ENCODE results near the gene AGPAT2. TPM values are rescaled to one million over a fixed set of nuclear protein-coding genes. Genes with fewer than 3 reads are reported as not detected.

Gene AGPAT2
- total RNA-seq, 1 experiment from 2014 or later, result 40.2 TPM

DNA sequence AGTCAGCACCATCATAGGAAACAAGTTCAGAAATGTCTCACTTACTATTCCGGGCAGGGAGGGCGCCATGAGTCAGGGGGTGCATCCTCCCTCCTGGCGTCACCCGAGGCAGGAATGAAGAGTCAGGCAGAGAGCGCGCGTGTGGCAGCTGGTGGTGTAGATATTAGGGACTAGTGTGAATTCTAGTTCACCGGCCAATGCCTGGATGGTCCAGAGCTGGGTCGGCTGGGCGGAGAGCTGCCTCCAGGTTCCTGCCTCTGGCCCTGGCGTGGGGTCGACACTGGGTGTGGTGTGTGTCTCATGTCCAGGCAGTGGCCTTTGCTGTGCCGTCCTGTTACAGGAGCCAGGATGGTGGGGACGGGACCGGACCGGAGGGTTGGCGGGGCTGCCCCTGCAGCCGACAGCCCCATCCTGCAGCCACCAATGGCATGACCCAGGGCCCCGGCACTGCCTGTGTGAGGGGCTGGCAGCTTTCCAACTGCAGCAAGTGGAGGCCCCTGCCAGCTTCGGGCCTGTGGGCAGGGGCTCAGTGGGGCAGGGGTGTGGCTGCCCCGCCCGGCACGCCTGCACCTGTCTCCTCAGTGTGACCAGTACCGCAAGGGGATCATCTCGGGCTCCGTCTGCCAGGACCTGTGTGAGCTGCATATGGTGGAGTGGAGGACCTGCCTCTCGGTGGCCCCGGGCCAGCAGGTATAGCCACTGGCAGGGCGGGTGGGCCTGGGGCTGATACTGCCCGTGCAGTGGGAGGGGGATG is 34.3 kb upstream of the AGPAT2 start:
- ChIA-PET CTCF (interaction anchor here (0.7 to 3.0 kb wide), 6 partner anchors 7 to 314 kb away, joined by 3 to 17 read pairs (median 8); partner anchors contain the start of genes LCN10 and LCN8), POLR2A (interaction anchor here (0.5 kb wide), 1 partner anchor 40 kb away, joined by 3 read pairs; no protein-coding TSS in a partner anchor)
- TF ChIP-seq NR1H2 (CRISPR knock-in tag; IDR thresholded peaks at IDR 0.05), result no peak
- TF ChIP-seq, protein P1, sequence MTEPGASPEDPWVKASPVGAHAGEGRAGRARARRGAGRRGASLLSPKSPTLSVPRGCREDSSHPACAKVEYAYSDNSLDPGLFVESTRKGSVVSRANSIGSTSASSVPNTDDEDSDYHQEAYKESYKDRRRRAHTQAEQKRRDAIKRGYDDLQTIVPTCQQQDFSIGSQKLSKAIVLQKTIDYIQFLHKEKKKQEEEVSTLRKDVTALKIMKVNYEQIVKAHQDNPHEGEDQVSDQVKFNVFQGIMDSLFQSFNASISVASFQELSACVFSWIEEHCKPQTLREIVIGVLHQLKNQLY (CRISPR knock-in tag; IDR thresholded peaks at IDR 0.05), result 0 out of 2 replicates have a peak, but pooled peaks have one; percentile 6
- no peak for TF ChIP-seq MYBL2 (CRISPR knock-in tag; IDR thresholded peaks at IDR 0.05)
- TF ChIP-seq GRHL2 (CRISPR knock-in tag; IDR thresholded peaks at IDR 0.05; ENCODE audit: insufficient replicate concordance, severe bottlenecking), result no peak
- no peak for TF ChIP-seq ZNF121 (CRISPR knock-in tag; IDR thresholded peaks at IDR 0.05)
- TF ChIP-seq, protein P2, sequence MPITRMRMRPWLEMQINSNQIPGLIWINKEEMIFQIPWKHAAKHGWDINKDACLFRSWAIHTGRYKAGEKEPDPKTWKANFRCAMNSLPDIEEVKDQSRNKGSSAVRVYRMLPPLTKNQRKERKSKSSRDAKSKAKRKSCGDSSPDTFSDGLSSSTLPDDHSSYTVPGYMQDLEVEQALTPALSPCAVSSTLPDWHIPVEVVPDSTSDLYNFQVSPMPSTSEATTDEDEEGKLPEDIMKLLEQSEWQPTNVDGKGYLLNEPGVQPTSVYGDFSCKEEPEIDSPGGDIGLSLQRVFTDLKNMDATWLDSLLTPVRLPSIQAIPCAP (CRISPR knock-in tag; IDR thresholded peaks at IDR 0.05), result no peak
- no peaks in the 10 kb centered on the region for H3K9me3 Mint-ChIP-seq
- ATAC-seq (peak; percentile 1), DNase-seq (ENCODE audit: low spot score) (no peak)
- no peak overlapping the region for H3K4me3 Mint-ChIP-seq
- H3K4me1 Mint-ChIP-seq, result peaks cover 12% of the 10 kb centered on the region
- H3K27me3 Mint-ChIP-seq (ENCODE audit: low read depth), result no peaks in the 10 kb centered on the region
- H3K27ac Mint-ChIP-seq, result no peak overlapping the region
- peaks cover 31% of the 10 kb centered on the region for H3K36me3 Mint-ChIP-seq

DNA sequence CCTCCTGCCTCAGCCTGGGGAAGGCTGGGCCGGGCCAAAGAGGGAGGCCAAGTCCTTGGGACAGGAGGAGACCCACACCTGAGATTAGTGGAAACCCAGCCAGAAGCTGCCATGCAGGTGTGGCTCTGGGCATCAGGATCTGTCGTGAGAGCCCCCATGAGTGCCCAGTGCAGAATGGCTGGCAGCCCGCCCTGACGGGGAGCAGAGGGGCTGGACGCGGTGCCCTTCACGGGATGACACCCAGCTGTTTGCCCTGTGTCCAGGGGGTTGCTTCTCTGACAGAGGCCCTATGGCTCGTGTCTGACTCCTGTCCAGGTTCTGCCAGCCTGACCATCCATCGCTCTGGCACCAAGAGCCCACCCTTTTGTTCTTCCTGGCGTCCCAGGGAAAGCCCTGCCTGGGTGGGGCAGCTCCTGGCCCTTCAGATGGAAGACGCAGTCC is 33.7 kb upstream of the AGPAT2 start:
- TF ChIP-seq ZNF232 (CRISPR knock-in tag; IDR thresholded peaks at IDR 0.05), result no peak
- 0 out of 2 replicates have a peak, but pooled peaks have one; percentile 5 for TF ChIP-seq ZNF671 (CRISPR knock-in tag; IDR thresholded peaks at IDR 0.05)
- H3K27me3 Mint-ChIP-seq (ENCODE audit: low read depth), result no peaks in the 10 kb centered on the region
- no peak overlapping the region for H3K4me3 Mint-ChIP-seq
- H3K4me1 Mint-ChIP-seq, result peaks cover 6% of the 10 kb centered on the region
- no peak for ATAC-seq
- H3K36me3 Mint-ChIP-seq, result peaks cover 25% of the 10 kb centered on the region
- H3K27ac Mint-ChIP-seq, result no peak overlapping the region
- no peak for DNase-seq (ENCODE audit: low spot score)
- CTCF ChIA-PET, result interaction anchor here (0.6 to 3.0 kb wide), 6 partner anchors 8 to 315 kb away, joined by 3 to 17 read pairs (median 4); partner anchors contain the start of gene LCN8
- H3K9me3 Mint-ChIP-seq, result no peaks in the 10 kb centered on the region
- POLR2A ChIA-PET, result interaction anchor here (1.3 kb wide), 1 partner anchor 8 kb away, joined by 3 read pairs; no protein-coding TSS in a partner anchor

DNA sequence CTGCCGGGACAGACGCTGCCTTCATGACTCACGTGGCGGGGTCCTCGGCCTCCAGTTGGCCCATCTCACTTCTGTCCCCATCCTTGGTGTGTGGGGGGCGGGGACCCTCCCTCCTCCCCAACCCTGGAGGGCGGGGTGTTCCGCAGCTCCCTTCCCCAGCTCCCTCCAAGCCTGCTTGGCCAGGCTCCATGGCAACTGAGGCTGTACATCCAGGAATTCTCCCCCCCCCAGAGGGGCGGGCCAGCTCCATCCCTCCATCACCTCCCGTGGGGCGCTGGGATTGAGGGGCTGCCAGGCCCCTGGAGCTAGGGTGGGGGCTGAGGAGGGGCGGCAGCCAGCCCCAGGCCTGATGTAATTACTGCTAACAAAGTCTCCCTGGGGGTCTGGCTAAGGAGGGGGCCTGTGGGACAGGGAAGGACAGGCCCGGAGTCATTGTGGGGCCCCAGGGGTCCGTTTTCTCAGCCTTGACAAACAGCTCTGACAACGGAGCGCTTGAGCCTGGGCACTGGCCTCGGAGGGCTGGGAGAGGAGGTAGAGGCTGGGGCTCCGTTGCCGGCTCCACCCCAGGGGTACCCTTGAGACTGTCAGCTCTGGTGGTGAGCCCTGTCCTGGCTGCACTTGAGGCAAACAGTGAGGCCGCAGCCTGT is 33.1 kb upstream of the AGPAT2 start:
- H3K27ac Mint-ChIP-seq, result no peak overlapping the region; the same call in 1 of the 2 replicates

More for the DNA sequence above, 33.1 kb upstream of the AGPAT2 start:
- Mint-ChIP-seq H3K4me3 (no peak overlapping the region), H3K27me3 (ENCODE audit: low read depth) (no peaks in the 10 kb centered on the region), H3K36me3 (peaks cover 19% of the 10 kb centered on the region), H3K4me1 (peaks cover 4% of the 10 kb centered on the region; the same call in 1 of the 2 replicates), H3K9me3 (no peaks in the 10 kb centered on the region)
- TF ChIP-seq CREM (CRISPR knock-in tag; IDR thresholded peaks at IDR 0.05), result no peak
- TF ChIP-seq, protein P3, sequence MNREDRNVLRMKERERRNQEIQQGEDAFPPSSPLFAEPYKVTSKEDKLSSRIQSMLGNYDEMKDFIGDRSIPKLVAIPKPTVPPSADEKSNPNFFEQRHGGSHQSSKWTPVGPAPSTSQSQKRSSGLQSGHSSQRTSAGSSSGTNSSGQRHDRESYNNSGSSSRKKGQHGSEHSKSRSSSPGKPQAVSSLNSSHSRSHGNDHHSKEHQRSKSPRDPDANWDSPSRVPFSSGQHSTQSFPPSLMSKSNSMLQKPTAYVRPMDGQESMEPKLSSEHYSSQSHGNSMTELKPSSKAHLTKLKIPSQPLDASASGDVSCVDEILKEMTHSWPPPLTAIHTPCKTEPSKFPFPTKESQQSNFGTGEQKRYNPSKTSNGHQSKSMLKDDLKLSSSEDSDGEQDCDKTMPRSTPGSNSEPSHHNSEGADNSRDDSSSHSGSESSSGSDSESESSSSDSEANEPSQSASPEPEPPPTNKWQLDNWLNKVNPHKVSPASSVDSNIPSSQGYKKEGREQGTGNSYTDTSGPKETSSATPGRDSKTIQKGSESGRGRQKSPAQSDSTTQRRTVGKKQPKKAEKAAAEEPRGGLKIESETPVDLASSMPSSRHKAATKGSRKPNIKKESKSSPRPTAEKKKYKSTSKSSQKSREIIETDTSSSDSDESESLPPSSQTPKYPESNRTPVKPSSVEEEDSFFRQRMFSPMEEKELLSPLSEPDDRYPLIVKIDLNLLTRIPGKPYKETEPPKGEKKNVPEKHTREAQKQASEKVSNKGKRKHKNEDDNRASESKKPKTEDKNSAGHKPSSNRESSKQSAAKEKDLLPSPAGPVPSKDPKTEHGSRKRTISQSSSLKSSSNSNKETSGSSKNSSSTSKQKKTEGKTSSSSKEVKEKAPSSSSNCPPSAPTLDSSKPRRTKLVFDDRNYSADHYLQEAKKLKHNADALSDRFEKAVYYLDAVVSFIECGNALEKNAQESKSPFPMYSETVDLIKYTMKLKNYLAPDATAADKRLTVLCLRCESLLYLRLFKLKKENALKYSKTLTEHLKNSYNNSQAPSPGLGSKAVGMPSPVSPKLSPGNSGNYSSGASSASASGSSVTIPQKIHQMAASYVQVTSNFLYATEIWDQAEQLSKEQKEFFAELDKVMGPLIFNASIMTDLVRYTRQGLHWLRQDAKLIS (CRISPR knock-in tag; IDR thresholded peaks at IDR 0.05; ENCODE audit: borderline replicate concordance), result no peak
- no peak for TF ChIP-seq GABPB1 (CRISPR knock-in tag; IDR thresholded peaks at IDR 0.05)
- no peak for TF ChIP-seq TCF7 (CRISPR knock-in tag; IDR thresholded peaks at IDR 0.05; ENCODE audit: low read depth)
- TF ChIP-seq, protein P4, sequence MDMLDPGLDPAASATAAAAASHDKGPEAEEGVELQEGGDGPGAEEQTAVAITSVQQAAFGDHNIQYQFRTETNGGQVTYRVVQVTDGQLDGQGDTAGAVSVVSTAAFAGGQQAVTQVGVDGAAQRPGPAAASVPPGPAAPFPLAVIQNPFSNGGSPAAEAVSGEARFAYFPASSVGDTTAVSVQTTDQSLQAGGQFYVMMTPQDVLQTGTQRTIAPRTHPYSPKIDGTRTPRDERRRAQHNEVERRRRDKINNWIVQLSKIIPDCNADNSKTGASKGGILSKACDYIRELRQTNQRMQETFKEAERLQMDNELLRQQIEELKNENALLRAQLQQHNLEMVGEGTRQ (CRISPR knock-in tag; IDR thresholded peaks at IDR 0.05), result peak; percentile 19; the same call in 1 of the 2 replicates
- TF ChIP-seq HMGA2 (CRISPR knock-in tag; IDR thresholded peaks at IDR 0.05), result no peak
- TF ChIP-seq ETV6 (CRISPR knock-in tag; IDR thresholded peaks at IDR 0.05), result no peak
- no peak for TF ChIP-seq MXD4 (CRISPR knock-in tag; IDR thresholded peaks at IDR 0.05; ENCODE audit: borderline replicate concordance)
- TF ChIP-seq MYBL2 (CRISPR knock-in tag; IDR thresholded peaks at IDR 0.05), result no peak
- TF ChIP-seq, protein P5, sequence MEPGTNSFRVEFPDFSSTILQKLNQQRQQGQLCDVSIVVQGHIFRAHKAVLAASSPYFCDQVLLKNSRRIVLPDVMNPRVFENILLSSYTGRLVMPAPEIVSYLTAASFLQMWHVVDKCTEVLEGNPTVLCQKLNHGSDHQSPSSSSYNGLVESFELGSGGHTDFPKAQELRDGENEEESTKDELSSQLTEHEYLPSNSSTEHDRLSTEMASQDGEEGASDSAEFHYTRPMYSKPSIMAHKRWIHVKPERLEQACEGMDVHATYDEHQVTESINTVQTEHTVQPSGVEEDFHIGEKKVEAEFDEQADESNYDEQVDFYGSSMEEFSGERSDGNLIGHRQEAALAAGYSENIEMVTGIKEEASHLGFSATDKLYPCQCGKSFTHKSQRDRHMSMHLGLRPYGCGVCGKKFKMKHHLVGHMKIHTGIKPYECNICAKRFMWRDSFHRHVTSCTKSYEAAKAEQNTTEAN (CRISPR knock-in tag; IDR thresholded peaks at IDR 0.05), result no peak
- no peak for TF ChIP-seq JUN (CRISPR knock-in tag; IDR thresholded peaks at IDR 0.05)
- no peak for TF ChIP-seq ATF1 (CRISPR knock-in tag; IDR thresholded peaks at IDR 0.05)
- TF ChIP-seq ZNF423 (CRISPR knock-in tag; IDR thresholded peaks at IDR 0.05), result peak; percentile 68
- ChIA-PET CTCF (interaction anchor here (0.6 to 3.0 kb wide), 7 partner anchors 8 to 315 kb away, joined by 3 to 17 read pairs (median 4); partner anchors contain the start of gene LCN8), POLR2A (interaction anchor here (1.3 kb wide), 1 partner anchor 8 kb away, joined by 3 read pairs; no protein-coding TSS in a partner anchor)
- DNase-seq (ENCODE audit: low spot score) (no peak), ATAC-seq (peak; percentile 3)

Measured in WTC11 (cell line).